Skeletal muscle tissue (tissue), 4 donors: Measurements from ENCODE around the gene KLHL29. TPM values are rescaled to one million over a fixed set of nuclear protein-coding genes. Genes with fewer than 3 reads are reported as not detected.

Experiments
- H3K27ac ChIP-seq: one replicate; pipeline ENCODE4 v1.7.0; 2013; ENCODE audit warnings: mild to moderate bottlenecking, low read depth, low read length, inconsistent platforms
- H3K27me3 ChIP-seq, 3 donors: one replicate each; pipeline ENCODE4 v1.7.0; 2013; ENCODE audit warnings: low read length in 3 of 3; ENCODE audit not compliant: control insufficient read depth in 3 of 3, insufficient read depth in 3 of 3
- H3K36me3 ChIP-seq, 3 donors: one replicate each; pipeline ENCODE4 v1.7.0; 2013; ENCODE audit warnings: low read length in 3 of 3; ENCODE audit not compliant: control insufficient read depth in 3 of 3, insufficient read depth in 3 of 3
- H3K4me1 ChIP-seq, 3 donors: one replicate each; pipeline ENCODE4 v1.7.0; 2013; ENCODE audit warnings: low read length in 3 of 3, mild to moderate bottlenecking in 3 of 3; ENCODE audit not compliant: control insufficient read depth in 3 of 3, insufficient read depth in 3 of 3
- H3K4me3 ChIP-seq, 3 donors: one replicate each; pipeline ENCODE4 v1.7.0; 2013; ENCODE audit warnings: low read length in 3 of 3
- H3K9ac ChIP-seq, 3 donors: one replicate each; pipeline ENCODE4 v1.7.0; 2013; ENCODE audit warnings: low read length in 3 of 3, mild to moderate bottlenecking in 3 of 3, moderate library complexity in 2 of 3, low read depth in 1 of 3
- H3K9me3 ChIP-seq, 3 donors: one replicate each; pipeline ENCODE4 v1.7.0; 2013; ENCODE audit warnings: low read length in 3 of 3; ENCODE audit not compliant: control insufficient read depth in 3 of 3
- total RNA-seq: library from RNA; depleted of rRNA; stranded (reverse); fragments of >200 nt; gene quantifications from one replicate; pipeline ENCODE4 v1.2.3, GENCODE V29; 2014
- donor health status: Osteomylitis.

Gene KLHL29
- total RNA-seq, 1 donor from 2014 or later: 3.7 TPM

- H3K4me3 ChIP-seq: no peak overlapping the region
- no peaks in the 10 kb centered on the region for H3K27me3 ChIP-seq
- no peaks in the 10 kb centered on the region for H3K9me3 ChIP-seq
- peaks cover 25 to 33% (median 28%) of the 10 kb centered on the region in 3 donors for H3K4me1 ChIP-seq
- H3K9ac ChIP-seq: no peak overlapping the region
- H3K36me3 ChIP-seq: no peaks in the 10 kb centered on the region
- no peak overlapping the region for H3K27ac ChIP-seq
Measured at GRCh38 chr2:23528690-23529089, 143.7 kb downstream of the KLHL29 start.

- Histone ChIP-seq H3K9me3 (no peaks in the 10 kb centered on the region), H3K4me1 (peaks cover 16 to 26% (median 18%) of the 10 kb centered on the region in 3 donors), H3K27ac (no peak overlapping the region), H3K36me3 (no peaks in the 10 kb centered on the region), H3K9ac (no peak overlapping the region), H3K4me3 (no peak overlapping the region), H3K27me3 (no peaks in the 10 kb centered on the region)
Measured at GRCh38 chr2:23529659-23530058, 144.7 kb downstream of the KLHL29 start.

DNA sequence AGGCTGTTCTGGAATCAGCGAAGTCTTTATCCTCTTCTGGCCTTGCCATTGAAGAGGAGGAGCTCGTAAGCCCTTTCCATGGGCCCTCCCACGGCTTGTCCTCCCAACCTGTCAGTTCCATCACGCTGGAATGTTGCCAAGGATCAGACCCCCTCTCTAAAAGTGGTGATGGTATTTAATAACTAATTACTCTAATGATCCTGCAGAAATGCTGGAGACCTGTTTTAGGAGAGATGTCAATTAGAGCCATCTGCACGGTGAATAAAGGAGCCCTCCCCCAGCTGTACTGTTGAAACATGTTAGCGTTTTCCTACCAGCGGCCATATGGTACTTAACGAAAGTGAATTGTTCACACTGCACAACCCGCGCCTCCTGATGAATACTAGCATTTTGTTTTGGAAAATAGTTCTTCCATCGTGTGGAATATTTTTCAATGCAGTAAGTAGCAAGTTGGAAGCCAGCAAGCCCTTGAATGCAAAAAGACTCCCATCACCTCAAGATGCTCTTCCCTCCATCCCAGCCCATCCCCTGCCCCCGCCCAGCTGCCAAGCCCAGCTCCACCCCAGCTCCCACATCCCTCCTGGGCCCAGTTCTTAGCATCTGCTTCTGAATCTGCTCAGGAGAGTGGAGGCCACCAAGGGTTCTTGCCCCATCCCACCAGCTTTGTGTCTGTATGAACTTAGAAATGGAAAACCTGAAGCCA, 145.4 kb downstream of the KLHL29 start:
- Histone ChIP-seq H3K36me3 (no peaks in the 10 kb centered on the region), H3K9me3 (no peaks in the 10 kb centered on the region), H3K4me3 (no peak overlapping the region), H3K27me3 (no peaks in the 10 kb centered on the region), H3K27ac (no peak overlapping the region), H3K9ac (no peak overlapping the region), H3K4me1 (peaks cover 9 to 21% (median 11%) of the 10 kb centered on the region in 3 donors)

DNA sequence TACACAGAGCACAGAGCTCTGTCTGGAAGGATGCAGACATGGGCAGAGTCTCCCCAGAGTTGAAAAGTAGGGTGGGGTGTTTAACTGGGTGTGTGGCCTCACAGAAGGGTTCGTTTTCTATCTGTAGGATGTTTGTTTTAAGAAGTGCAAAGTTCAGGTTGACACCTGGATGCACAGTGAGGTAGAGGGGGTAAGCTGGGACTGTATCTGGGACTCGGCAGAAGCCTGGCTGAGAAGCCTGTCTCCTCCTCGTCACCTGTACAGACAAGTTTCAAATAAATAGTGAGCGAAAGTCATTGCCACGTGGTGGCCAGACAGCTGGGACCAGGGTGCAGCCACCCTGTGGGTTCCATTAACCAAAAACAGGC, 145.9 kb downstream of the KLHL29 start:
- H3K4me1 ChIP-seq: peaks cover 5 to 17% (median 6%) of the 10 kb centered on the region in 3 donors

DNA sequence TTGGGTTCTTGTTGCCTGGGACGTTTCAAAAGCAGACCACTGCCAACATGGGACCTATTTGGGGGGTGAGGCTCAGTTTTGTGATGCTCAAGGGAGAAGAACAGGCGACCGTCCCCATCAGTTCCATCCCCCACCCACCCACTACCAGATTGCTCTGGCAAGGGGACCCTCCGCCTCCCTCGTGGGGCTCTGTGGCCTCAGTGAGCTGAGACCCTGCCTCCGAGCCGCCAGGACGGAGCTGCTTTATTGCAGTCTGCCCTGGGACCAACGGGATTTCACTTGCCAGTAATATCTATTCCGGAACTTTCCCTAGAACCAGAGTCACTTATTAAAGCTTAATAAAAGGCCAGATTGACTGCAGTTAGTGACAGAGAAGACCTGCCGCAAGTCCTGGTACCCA, 146.3 kb downstream of the KLHL29 start:
- Histone ChIP-seq H3K36me3 (no peaks in the 10 kb centered on the region), H3K9me3 (no peaks in the 10 kb centered on the region), H3K4me3 (no peak overlapping the region), H3K9ac (no peak overlapping the region), H3K27ac (no peak overlapping the region), H3K4me1 (peaks cover 2 to 13% (median 2%) of the 10 kb centered on the region in 3 donors), H3K27me3 (no peaks in the 10 kb centered on the region)

More for the DNA sequence above, 145.9 kb downstream of the KLHL29 start:
- H3K27ac ChIP-seq: no peak overlapping the region
- no peaks in the 10 kb centered on the region for H3K9me3 ChIP-seq
- H3K36me3 ChIP-seq: no peaks in the 10 kb centered on the region
- H3K4me3 ChIP-seq: no peak overlapping the region
- no peak overlapping the region for H3K9ac ChIP-seq
- H3K27me3 ChIP-seq: no peaks in the 10 kb centered on the region

- H3K27ac ChIP-seq: no peak overlapping the region
Measured at GRCh38 chr2:23531881-23532280, 146.9 kb downstream of the KLHL29 start.

DNA sequence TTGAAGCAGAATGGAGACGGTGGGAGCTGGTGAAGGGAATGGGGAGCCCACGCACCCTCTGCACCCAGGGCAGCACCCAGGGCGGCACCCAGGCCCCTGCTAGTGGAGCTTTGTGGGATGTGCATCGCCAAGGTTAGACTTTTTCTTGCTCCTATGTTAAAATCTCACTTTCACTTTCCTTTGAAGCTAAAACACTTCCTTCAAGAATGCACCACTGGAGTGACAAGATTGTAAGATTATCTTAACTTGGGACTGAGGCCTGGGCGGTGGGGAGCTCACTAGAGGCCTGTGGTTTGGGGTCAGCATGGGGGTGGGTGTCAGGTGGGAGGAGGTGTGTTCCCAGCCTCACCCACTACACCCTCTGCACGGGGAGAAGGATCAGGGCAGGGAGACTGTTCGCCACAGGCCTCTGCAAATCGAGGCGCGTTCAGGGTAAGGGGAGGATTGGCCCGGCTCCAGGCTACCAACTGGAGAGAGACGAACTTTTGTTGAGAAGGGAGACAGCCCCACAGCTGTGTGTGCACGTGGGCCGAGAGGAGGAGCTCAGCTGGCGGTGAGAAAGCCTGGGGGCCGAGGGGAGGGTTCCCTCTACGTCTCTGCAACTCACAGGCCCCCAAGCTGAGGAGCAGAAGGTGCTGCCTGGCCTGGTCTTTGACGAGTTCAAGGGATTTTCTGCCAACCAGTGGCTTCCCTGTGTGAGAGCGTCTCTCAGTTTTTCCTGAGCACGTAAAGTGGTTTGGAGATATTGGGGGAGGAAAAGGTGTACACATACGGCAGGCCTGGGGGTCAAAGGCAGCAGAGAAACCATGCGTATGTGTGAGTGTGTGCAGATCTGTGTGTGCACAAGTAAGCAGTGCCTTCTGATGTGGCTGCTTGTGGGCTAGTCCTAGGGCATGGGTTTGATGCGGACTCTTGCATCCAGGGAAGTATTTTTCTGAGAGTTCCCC, 147.7 kb downstream of the KLHL29 start:
- no peaks in the 10 kb centered on the region for H3K27me3 ChIP-seq
- H3K9ac ChIP-seq: peak overlapping the region in 1 of 3 donors; percentile 40
- H3K9me3 ChIP-seq: no peaks in the 10 kb centered on the region
- H3K4me3 ChIP-seq: no peak overlapping the region
- no peak overlapping the region for H3K27ac ChIP-seq
- no peaks in the 10 kb centered on the region for H3K36me3 ChIP-seq
- H3K4me1 ChIP-seq: peaks cover 0 to 13% (median 4%) of the 10 kb centered on the region in 3 donors

More at GRCh38 chr2:23531881-23532280, 146.9 kb downstream of the KLHL29 start:
- H3K9ac ChIP-seq: no peak overlapping the region
- no peaks in the 10 kb centered on the region for H3K36me3 ChIP-seq
- H3K27me3 ChIP-seq: no peaks in the 10 kb centered on the region
- H3K4me1 ChIP-seq: peaks cover 0 to 8% (median 0%) of the 10 kb centered on the region in 3 donors
- H3K4me3 ChIP-seq: no peak overlapping the region
- H3K9me3 ChIP-seq: no peaks in the 10 kb centered on the region

DNA sequence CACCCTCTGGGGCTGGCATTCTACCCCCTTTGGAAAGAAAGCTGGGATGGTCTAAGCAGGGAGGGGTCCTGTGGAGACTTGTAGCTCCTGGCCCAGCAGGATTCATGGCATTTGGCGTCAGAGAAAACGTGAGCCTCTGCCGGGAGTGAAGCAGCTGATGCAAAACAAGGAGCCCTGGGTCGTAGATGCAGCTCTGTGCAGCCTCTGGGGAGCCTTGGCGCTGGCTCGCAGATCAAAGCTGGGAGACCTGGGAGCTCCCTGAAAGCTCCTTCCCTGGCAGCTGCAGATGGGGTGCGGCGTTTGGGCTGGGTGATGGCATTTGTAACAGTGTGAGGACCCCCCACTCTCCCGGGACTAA, 148.3 kb downstream of the KLHL29 start:
- H3K36me3 ChIP-seq: no peaks in the 10 kb centered on the region
- no peak overlapping the region for H3K4me3 ChIP-seq
- H3K9me3 ChIP-seq: no peaks in the 10 kb centered on the region
- no peak overlapping the region for H3K27ac ChIP-seq
- no peaks in the 10 kb centered on the region for H3K27me3 ChIP-seq
- no peak overlapping the region for H3K9ac ChIP-seq
- H3K4me1 ChIP-seq: peaks cover 0 to 20% (median 9%) of the 10 kb centered on the region in 3 donors

DNA sequence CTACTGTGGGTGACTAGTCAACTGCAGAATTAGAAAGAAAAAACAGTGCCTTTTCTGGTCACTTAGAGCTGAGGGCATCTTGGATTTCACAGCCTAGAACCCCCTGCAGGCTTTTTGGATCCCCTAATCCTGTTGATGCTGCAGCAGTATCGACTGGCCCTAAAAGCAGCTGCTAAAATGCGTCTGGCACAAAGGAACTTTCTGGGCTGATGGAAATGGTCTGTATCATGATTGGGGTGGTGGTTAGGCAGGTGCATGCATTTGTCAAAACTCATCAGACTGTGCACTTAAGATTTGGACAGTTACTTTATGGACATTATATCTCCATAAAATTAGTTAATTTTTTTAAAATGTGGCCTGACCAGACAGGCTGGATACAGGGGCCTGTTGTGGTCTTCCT, 149.8 kb downstream of the KLHL29 start:
- H3K9me3 ChIP-seq: no peaks in the 10 kb centered on the region
- no peaks in the 10 kb centered on the region for H3K27me3 ChIP-seq
- no peak overlapping the region for H3K9ac ChIP-seq
- no peak overlapping the region for H3K27ac ChIP-seq
- H3K36me3 ChIP-seq: no peaks in the 10 kb centered on the region
- peaks cover 0 to 21% (median 9%) of the 10 kb centered on the region in 3 donors for H3K4me1 ChIP-seq
- H3K4me3 ChIP-seq: no peak overlapping the region

DNA sequence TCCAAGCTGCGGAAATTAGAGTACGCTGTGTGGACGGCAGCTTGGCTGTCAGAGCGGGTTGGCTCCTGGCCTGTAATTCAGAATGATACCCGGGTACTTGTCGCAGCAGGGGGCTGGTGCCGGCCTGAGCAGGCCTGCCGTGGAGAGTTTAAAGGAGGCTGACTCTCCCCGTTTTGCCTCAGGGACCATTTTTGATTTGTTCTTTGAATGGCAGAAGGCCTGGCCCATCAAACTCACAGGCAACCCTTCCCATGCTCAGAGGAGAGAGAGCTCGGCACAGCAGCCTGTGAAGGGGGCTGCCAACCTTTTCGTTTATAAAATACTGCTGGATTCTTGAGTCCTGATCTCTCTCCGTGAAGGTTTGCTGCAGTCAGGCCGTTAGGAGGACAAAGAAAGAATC, 151.3 kb downstream of the KLHL29 start:
- Histone ChIP-seq H3K4me1 (peaks cover 9 to 24% (median 18%) of the 10 kb centered on the region in 3 donors), H3K27ac (no peak overlapping the region), H3K9me3 (no peaks in the 10 kb centered on the region), H3K4me3 (no peak overlapping the region), H3K9ac (no peak overlapping the region), H3K27me3 (no peaks in the 10 kb centered on the region), H3K36me3 (no peaks in the 10 kb centered on the region)
